Nephron progenitor cell (in vitro differentiated cells): ENCODE data around the gene CDH8.

Source experiments
- DNase-seq: peaks from one replicate; pipeline ENCODE4 v3.0.0; 2021
- H3K27ac Mint-ChIP-seq: 2 replicates; pipeline ENCODE4 v1.8.0; 2021; ENCODE audit warnings: mild to moderate bottlenecking, moderate library complexity, mixed read lengths
- H3K27me3 Mint-ChIP-seq: 2 replicates; pipeline ENCODE4 v1.8.0; 2021; ENCODE audit warnings: mild to moderate bottlenecking, low read depth, mixed read lengths; ENCODE audit not compliant: poor library complexity
- H3K36me3 Mint-ChIP-seq: 2 replicates; pipeline ENCODE4 v1.8.0; 2021; ENCODE audit warnings: low read depth, mixed read lengths
- H3K4me1 Mint-ChIP-seq: 2 replicates; pipeline ENCODE4 v1.8.0; 2021; ENCODE audit warnings: mixed read lengths
- H3K4me3 Mint-ChIP-seq: 2 replicates; pipeline ENCODE4 v1.8.0; 2021; ENCODE audit warnings: mild to moderate bottlenecking, moderate library complexity, mixed read lengths
- H3K9me3 Mint-ChIP-seq: 2 replicates; pipeline ENCODE4 v1.8.0; 2021; ENCODE audit warnings: mild to moderate bottlenecking, moderate library complexity, mixed read lengths
- TF ChIP-seq, protein P1 (sequence below): fragments of 200-600 bp; sonication (generic); IDR thresholded peaks from 2 replicates; pipeline ENCODE4 v1.5.0; 2021; ENCODE audit warnings: antibody characterized with exemption

Gene CDH8

DNA sequence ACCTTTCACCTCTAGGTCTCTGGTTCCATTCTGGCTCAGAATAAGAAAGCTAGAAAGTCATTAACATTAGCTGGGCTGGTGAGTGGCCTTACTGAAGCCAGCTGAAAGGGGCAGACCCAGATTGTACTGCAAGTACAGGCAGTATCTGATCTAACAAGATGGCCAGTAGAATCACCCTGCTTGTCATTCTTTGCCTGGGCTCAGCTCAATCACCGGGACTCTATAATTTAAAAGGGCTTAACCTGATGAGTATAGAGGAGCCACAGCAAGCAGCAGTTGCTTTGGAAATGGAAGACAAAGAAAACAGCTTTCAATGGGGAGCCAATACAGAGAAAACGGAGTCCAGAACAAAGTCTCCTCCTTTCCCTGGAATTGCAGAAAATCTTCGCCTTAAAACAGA, 13.6 kb downstream of the CDH8 start:
- Mint-ChIP-seq H3K27ac (no peak overlapping the region), H3K9me3 (no peaks in the 10 kb centered on the region), H3K4me1 (no peaks in the 10 kb centered on the region), H3K27me3 (peaks cover 10% of the 10 kb centered on the region), H3K4me3 (no peak overlapping the region), H3K36me3 (no peaks in the 10 kb centered on the region)
- no peak for DNase-seq
- TF ChIP-seq, protein P1, sequence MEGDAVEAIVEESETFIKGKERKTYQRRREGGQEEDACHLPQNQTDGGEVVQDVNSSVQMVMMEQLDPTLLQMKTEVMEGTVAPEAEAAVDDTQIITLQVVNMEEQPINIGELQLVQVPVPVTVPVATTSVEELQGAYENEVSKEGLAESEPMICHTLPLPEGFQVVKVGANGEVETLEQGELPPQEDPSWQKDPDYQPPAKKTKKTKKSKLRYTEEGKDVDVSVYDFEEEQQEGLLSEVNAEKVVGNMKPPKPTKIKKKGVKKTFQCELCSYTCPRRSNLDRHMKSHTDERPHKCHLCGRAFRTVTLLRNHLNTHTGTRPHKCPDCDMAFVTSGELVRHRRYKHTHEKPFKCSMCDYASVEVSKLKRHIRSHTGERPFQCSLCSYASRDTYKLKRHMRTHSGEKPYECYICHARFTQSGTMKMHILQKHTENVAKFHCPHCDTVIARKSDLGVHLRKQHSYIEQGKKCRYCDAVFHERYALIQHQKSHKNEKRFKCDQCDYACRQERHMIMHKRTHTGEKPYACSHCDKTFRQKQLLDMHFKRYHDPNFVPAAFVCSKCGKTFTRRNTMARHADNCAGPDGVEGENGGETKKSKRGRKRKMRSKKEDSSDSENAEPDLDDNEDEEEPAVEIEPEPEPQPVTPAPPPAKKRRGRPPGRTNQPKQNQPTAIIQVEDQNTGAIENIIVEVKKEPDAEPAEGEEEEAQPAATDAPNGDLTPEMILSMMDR: no peak

DNA sequence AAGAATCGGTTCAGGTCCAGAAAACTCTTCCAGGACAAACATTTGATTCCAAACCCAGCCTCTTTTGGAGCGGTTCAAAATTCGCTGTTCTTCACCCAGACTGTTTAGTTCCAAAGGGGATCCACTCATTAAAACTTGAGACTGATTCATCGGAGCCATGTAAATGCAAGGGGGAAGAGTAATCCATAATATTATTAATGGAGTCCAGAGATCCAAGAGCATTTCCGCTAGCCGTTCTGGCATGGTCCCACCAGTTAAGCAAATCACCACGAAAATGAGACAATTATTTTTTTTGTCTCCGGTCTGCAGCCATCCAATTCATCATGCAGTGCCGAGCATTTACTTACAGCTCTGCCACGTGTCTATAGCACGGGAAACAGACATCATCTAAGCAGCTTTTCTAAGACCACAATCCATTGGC, 15.1 kb downstream of the CDH8 start:
- DNase-seq: no peak
- Mint-ChIP-seq H3K27ac (no peak overlapping the region), H3K4me3 (no peak overlapping the region), H3K9me3 (no peaks in the 10 kb centered on the region), H3K4me1 (no peaks in the 10 kb centered on the region), H3K36me3 (no peaks in the 10 kb centered on the region), H3K27me3 (peaks cover 10% of the 10 kb centered on the region)
- TF ChIP-seq, protein P1: no peak

DNA sequence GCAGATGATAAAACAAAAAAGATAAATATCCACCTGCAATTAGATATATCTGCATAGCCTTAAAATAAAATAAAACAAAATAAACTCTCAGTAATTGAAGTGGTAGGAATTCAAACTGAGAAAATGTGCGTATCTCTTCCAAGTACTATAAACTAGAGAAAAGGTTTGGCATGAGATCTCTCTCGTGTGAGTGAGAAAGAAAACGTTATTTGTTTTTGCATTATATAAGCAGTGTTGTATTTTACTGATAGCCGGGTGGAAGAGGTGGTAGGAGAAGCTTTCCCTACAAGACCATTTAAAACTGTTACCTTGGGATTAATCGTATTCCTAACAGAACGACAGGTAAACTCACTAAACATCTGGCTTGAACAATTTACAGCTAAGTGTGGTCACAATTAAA, 15.6 kb downstream of the CDH8 start:
- TF ChIP-seq, protein P1: no peak
- H3K4me1 Mint-ChIP-seq: no peaks in the 10 kb centered on the region
- H3K4me3 Mint-ChIP-seq: no peak overlapping the region
- no peaks in the 10 kb centered on the region for H3K9me3 Mint-ChIP-seq
- H3K36me3 Mint-ChIP-seq: no peaks in the 10 kb centered on the region
- DNase-seq: no peak
- no peak overlapping the region for H3K27ac Mint-ChIP-seq
- H3K27me3 Mint-ChIP-seq: peaks cover 10% of the 10 kb centered on the region

DNA sequence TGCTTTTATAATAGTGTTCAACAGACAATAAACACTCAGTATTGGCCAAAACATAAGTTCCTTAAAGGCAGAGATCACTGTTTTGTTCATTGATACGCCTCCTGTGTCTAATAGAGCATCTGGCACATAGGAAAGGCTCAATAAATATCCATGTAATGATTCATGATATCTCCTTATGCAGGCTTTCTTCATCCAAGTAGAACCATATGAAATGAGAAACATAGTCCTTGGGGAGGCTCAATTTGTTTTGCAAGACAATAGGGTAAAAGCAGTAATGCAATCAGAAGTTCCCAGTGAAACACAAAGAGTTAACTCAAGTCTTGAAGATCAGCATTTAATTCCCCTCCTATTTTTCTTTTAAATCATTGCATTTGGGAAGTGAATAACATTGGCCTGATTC, 16.4 kb downstream of the CDH8 start:
- H3K9me3 Mint-ChIP-seq: no peaks in the 10 kb centered on the region
- no peaks in the 10 kb centered on the region for H3K4me1 Mint-ChIP-seq
- H3K27me3 Mint-ChIP-seq: peaks cover 10% of the 10 kb centered on the region
- H3K27ac Mint-ChIP-seq: no peak overlapping the region
- H3K36me3 Mint-ChIP-seq: no peaks in the 10 kb centered on the region
- no peak overlapping the region for H3K4me3 Mint-ChIP-seq
- DNase-seq: no peak
- TF ChIP-seq, protein P1: no peak

DNA sequence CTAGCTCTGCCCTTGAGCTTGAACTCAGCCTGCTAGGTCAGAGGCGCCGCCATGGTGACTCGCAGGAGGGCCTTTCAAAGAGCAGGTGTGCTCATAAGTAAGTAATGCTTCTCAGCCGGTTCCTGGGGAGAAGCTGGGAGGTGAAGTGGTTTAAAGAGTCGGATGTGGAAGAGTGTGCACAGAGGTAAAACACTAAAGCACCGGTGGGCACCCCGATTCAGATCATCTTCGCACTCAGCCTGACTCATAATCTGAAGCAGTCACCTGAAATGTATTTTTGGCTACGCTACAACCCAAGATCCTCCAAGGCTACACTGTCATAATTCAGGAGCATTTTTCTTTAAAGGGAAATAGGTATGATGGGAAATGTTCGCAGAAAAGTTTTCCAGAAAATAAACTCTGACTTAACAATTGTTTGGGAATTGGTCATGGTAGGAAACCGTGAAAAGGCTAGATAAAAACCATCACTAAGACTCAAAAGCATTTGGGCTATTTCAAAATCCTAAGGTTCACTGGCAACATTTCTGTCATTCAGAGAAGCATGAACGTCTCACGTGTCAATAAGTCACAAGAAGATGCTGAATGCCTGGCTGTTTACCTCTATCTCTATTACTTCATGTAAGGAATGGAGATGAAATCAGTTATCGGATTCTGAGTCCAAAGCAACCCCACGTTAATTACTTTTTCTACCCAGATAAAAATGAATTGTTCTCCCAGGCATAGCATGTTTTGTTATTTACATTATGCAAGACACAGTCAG, 17.8 kb downstream of the CDH8 start:
- no peak for DNase-seq
- no peaks in the 10 kb centered on the region for H3K4me1 Mint-ChIP-seq
- H3K27ac Mint-ChIP-seq: no peak overlapping the region
- peaks cover 6% of the 10 kb centered on the region for H3K27me3 Mint-ChIP-seq
- no peak overlapping the region for H3K4me3 Mint-ChIP-seq
- H3K36me3 Mint-ChIP-seq: no peaks in the 10 kb centered on the region
- H3K9me3 Mint-ChIP-seq: no peaks in the 10 kb centered on the region
- TF ChIP-seq, protein P1: no peak

DNA sequence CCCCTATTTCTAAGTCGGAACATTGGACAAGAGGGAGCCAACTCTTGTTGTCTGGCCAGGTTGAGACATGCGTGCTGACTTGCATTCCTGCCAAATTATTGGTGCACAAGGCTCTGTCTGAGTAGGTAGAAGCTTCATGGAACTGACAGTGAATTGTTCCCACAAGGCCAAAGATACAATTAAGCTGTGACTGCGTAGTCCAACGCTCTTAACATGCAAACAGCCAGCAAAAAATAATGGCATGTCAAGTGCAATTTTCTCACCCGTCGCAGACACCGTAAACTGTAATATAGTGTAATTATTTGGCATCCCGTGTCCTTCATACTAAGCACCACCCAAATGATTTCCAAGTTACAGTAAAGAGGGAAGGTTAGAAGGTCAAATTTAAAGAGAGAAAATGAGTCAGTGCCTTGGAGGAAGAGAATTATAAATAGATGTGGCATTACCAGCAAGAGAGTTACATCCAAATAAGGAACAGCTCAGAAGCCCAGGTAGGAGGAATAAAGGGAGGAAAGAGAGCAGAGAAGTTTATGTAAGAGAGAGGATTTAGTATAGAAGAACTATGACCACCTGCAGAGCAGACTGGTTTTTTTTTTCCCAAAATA, 21.8 kb downstream of the CDH8 start:
- Mint-ChIP-seq H3K27me3 (no peaks in the 10 kb centered on the region), H3K4me3 (no peak overlapping the region), H3K4me1 (no peaks in the 10 kb centered on the region), H3K36me3 (no peaks in the 10 kb centered on the region), H3K27ac (no peak overlapping the region), H3K9me3 (no peaks in the 10 kb centered on the region)
- TF ChIP-seq, protein P1: no peak
- DNase-seq: no peak
